Liver (tissue), 9 donors: ENCODE measurements around the gene EEFSEC. TPM values are rescaled to one million over a fixed set of nuclear protein-coding genes. Genes with fewer than 3 reads are reported as not detected.

Experiments used
- DNase-seq: peaks from one replicate; pipeline ENCODE4 v3.0.0-alpha.2; 2017; ENCODE audit warnings: low spot score
- H3K27ac ChIP-seq, 2 donors: one replicate each; pipeline ENCODE4 v1.7.0; 2013; ENCODE audit warnings: inconsistent platforms in 2 of 2, low read length in 2 of 2, control low read depth in 1 of 2, low read depth in 1 of 2, mild to moderate bottlenecking in 1 of 2
- H3K27me3 ChIP-seq, 4 donors: one replicate each; pipeline versions ENCODE4 v1.6.1 to v1.7.0; 2013; ENCODE audit warnings: low read length in 3 of 4, inconsistent platforms in 1 of 4, mild to moderate bottlenecking in 1 of 4, moderate library complexity in 1 of 4; ENCODE audit not compliant: control insufficient read depth in 4 of 4, insufficient read depth in 4 of 4
- H3K36me3 ChIP-seq, 4 donors: one replicate each; pipeline versions ENCODE4 v1.6.1 to v1.7.0; 2013; ENCODE audit warnings: low read length in 3 of 4, mild to moderate bottlenecking in 3 of 4, low read depth in 1 of 4, moderate library complexity in 1 of 4; ENCODE audit not compliant: control insufficient read depth in 4 of 4, insufficient read depth in 3 of 4
- H3K4me1 ChIP-seq, 4 donors: one replicate each; pipeline versions ENCODE4 v1.6.1 to v1.7.0; 2013; ENCODE audit warnings: low read length in 3 of 4, mild to moderate bottlenecking in 3 of 4, moderate library complexity in 1 of 4; ENCODE audit not compliant: control insufficient read depth in 4 of 4, insufficient read depth in 4 of 4
- H3K4me3 ChIP-seq, 3 donors: one replicate each; pipeline versions ENCODE4 v1.6.1 to v1.7.0; 2013; ENCODE audit warnings: low read length in 3 of 3, control low read depth in 1 of 3, low read depth in 1 of 3, mild to moderate bottlenecking in 1 of 3
- H3K9ac ChIP-seq, 2 donors: one replicate each; pipeline ENCODE4 v1.7.0; 2013; ENCODE audit warnings: low read length in 2 of 2, mild to moderate bottlenecking in 2 of 2, moderate library complexity in 2 of 2, control low read depth in 1 of 2, low read depth in 1 of 2
- H3K9me3 ChIP-seq, 4 donors: one replicate each; pipeline versions ENCODE4 v1.6.1 to v1.7.0; 2013; ENCODE audit warnings: low read length in 3 of 4; ENCODE audit not compliant: control insufficient read depth in 4 of 4
- GABPA ChIP-seq, 2 donors: IDR thresholded peaks in 1 of 2; conservative IDR thresholded peaks in 1 of 2; 2 replicates each; pipeline ENCODE4 v1.6.1; 2016; ENCODE audit warnings: antibody characterized with exemption in 2 of 2, mild to moderate bottlenecking in 1 of 2, moderate library complexity in 1 of 2
- HNF4A ChIP-seq, 2 donors: conservative IDR thresholded peaks; 2 replicates each; pipeline ENCODE4 v1.6.1; 2016; ENCODE audit warnings: antibody characterized with exemption in 2 of 2, mild to moderate bottlenecking in 2 of 2
- HNF4G ChIP-seq: IDR thresholded peaks from 2 replicates; pipeline ENCODE4 v1.6.1; 2016; ENCODE audit warnings: antibody characterized with exemption
- JUND ChIP-seq, 2 donors: IDR thresholded peaks; 2 replicates each; pipeline ENCODE4 v1.6.1; 2016; ENCODE audit warnings: antibody characterized with exemption in 2 of 2
- NR2F2 ChIP-seq: IDR thresholded peaks from 2 replicates; pipeline ENCODE4 v1.6.1; 2016; ENCODE audit warnings: antibody characterized with exemption
- RXRA ChIP-seq, 2 donors: IDR thresholded peaks; 2 replicates each; pipeline ENCODE4 v1.6.1; 2017 to 2018; ENCODE audit warnings: antibody characterized with exemption in 2 of 2, mild to moderate bottlenecking in 1 of 2
- TAF1 ChIP-seq: conservative IDR thresholded peaks from 2 replicates; pipeline ENCODE4 v1.6.1; 2016; ENCODE audit warnings: antibody characterized with exemption, mild to moderate bottlenecking
- YY1 ChIP-seq: IDR thresholded peaks from 2 replicates; pipeline ENCODE4 v1.6.1; 2016; ENCODE audit warnings: antibody characterized with exemption, mild to moderate bottlenecking
- WGBS: extraction: QIAGEN DNeasy Blood & Tissue Kit; methylation state at CpG from one replicate; pipeline ENCODE4 v1.1.7; 2013; 5-methylcytosine and 5-hydroxymethylcytosine counted together
- polyA plus RNA-seq, 2 donors: library from polyadenylated mRNA; stranded (reverse) in 1 of 2; unstranded in 1 of 2; fragments of 200-250 nt in 1 of 2; fragments of >200 nt in 1 of 2; fragmentation: Nextera tagmentation in 1 of 2; extraction: Ambion mirVana in 1 of 2; gene quantifications; one replicate each; pipeline versions ENCODE4 v1.2.1 to v1.2.3, GENCODE V29; 2013 to 2015
- total RNA-seq, 2 donors: library from RNA; depleted of rRNA; stranded (reverse); fragments of >200 nt; gene quantifications; one replicate each; pipeline ENCODE4 v1.2.3, GENCODE V29; 2014
- TF ChIP-seq, protein P1 (sequence below): IDR thresholded peaks from 2 replicates; pipeline ENCODE4 v1.6.1; 2016; ENCODE audit warnings: antibody characterized with exemption
- TF ChIP-seq, protein P2 (sequence below): fragments of 150-350 bp; IDR thresholded peaks from 2 replicates; pipeline ENCODE4 v1.5.1; 2017; ENCODE audit warnings: improper control_type of control experiment, low read depth, low read length; ENCODE audit not compliant: missing input control
- TF ChIP-seq, protein P3 (sequence below): IDR thresholded peaks from 2 replicates; pipeline ENCODE4 v1.6.1; 2016; ENCODE audit warnings: antibody characterized with exemption
- TF ChIP-seq, protein P4 (sequence below): IDR thresholded peaks from 2 replicates; pipeline ENCODE4 v1.6.1; 2016; ENCODE audit warnings: antibody characterized with exemption, mild to moderate bottlenecking
- TF ChIP-seq, protein P5 (sequence below): IDR thresholded peaks from 2 replicates; pipeline ENCODE4 v1.6.1; 2016; ENCODE audit warnings: antibody characterized with exemption
- donor health status: healthy.
- donor health status: healthy.
- donor health status: healthy.
- donor health status: healthy.
- donor health status: healthy.

EEFSEC gene
- total and polyA plus RNA-seq, 4 donors = 8.4 to 13.1 (median 10.7) TPM

DNA sequence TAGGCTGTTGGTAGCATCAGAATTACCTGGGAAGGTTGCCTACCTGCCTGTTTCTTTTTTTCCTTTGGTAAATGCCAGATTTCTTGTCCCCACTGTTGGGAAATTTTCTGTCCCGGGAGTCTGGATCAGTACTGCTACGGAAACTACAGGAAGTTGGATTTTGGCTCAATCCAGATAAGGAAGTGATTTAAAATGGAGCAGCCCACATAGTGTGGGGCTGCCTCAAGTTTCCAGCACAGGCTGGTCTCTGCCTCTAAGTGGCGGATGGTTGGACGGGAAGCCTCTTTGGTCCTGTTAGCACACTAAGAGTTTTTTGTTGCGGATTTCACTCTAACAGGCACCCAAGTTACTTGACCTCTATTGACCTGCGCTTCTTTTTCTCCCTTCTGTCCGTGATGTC is 54.7 kb downstream of the EEFSEC start:
- Histone ChIP-seq H3K36me3 (no peaks in the 10 kb centered on the region), H3K27ac (no peak overlapping the region), H3K4me3 (no peak overlapping the region), H3K9ac (no peak overlapping the region), H3K4me1 (no peaks in the 10 kb centered on the region), H3K9me3 (no peaks in the 10 kb centered on the region), H3K27me3 (no peaks in the 10 kb centered on the region)
- 85% methylated on average over 7 of the region's 7 CpGs for WGBS
- TF ChIP-seq, protein P1, sequence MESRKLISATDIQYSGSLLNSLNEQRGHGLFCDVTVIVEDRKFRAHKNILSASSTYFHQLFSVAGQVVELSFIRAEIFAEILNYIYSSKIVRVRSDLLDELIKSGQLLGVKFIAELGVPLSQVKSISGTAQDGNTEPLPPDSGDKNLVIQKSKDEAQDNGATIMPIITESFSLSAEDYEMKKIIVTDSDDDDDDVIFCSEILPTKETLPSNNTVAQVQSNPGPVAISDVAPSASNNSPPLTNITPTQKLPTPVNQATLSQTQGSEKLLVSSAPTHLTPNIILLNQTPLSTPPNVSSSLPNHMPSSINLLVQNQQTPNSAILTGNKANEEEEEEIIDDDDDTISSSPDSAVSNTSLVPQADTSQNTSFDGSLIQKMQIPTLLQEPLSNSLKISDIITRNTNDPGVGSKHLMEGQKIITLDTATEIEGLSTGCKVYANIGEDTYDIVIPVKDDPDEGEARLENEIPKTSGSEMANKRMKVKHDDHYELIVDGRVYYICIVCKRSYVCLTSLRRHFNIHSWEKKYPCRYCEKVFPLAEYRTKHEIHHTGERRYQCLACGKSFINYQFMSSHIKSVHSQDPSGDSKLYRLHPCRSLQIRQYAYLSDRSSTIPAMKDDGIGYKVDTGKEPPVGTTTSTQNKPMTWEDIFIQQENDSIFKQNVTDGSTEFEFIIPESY = no peak
- no peak for TF ChIP-seq NR2F2
- no peak for DNase-seq

DNA sequence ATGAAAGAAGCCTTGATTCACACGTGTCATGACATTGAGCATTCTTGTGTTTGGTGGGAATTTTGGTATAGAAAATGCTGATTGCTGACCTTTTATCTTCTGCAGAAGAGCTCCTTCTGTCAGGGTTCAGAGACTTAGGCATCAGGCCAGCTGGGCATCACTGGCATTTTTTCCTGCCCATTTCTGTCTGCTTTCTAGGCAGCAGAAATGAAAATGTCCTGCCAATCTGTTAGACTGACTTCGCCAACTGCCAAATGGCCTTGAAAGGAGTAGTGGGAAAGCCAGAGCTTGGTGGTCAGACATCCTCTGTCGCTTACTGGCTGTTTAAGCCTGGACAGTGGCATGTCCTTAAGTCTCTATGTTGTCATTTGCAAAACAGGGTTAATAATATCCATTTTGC is 57.4 kb downstream of the EEFSEC start:
- no peak overlapping the region for H3K27ac ChIP-seq
- 93% methylated on average over 3 of the region's 3 CpGs for WGBS
- no peak for DNase-seq
- no peak overlapping the region for H3K9ac ChIP-seq
- H3K27me3 ChIP-seq = no peaks in the 10 kb centered on the region
- no peaks in the 10 kb centered on the region for H3K4me1 ChIP-seq
- no peak for TF ChIP-seq YY1
- no peak for TF ChIP-seq TAF1
- TF ChIP-seq, protein P2, sequence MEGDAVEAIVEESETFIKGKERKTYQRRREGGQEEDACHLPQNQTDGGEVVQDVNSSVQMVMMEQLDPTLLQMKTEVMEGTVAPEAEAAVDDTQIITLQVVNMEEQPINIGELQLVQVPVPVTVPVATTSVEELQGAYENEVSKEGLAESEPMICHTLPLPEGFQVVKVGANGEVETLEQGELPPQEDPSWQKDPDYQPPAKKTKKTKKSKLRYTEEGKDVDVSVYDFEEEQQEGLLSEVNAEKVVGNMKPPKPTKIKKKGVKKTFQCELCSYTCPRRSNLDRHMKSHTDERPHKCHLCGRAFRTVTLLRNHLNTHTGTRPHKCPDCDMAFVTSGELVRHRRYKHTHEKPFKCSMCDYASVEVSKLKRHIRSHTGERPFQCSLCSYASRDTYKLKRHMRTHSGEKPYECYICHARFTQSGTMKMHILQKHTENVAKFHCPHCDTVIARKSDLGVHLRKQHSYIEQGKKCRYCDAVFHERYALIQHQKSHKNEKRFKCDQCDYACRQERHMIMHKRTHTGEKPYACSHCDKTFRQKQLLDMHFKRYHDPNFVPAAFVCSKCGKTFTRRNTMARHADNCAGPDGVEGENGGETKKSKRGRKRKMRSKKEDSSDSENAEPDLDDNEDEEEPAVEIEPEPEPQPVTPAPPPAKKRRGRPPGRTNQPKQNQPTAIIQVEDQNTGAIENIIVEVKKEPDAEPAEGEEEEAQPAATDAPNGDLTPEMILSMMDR = no peak
- TF ChIP-seq NR2F2 = no peak
- no peak for TF ChIP-seq HNF4A (conservative IDR thresholded peaks at IDR 0.05)
- TF ChIP-seq JUND (IDR thresholded peaks at IDR 0.05) = no peak
- TF ChIP-seq GABPA (IDR thresholded peaks at IDR 0.05 in 1 of 2, conservative IDR thresholded peaks at IDR 0.05 in 1 of 2) = no peak
- TF ChIP-seq HNF4G = no peak
- TF ChIP-seq, protein P1 = no peak
- H3K36me3 ChIP-seq = no peaks in the 10 kb centered on the region
- H3K4me3 ChIP-seq = no peak overlapping the region
- no peaks in the 10 kb centered on the region for H3K9me3 ChIP-seq

DNA sequence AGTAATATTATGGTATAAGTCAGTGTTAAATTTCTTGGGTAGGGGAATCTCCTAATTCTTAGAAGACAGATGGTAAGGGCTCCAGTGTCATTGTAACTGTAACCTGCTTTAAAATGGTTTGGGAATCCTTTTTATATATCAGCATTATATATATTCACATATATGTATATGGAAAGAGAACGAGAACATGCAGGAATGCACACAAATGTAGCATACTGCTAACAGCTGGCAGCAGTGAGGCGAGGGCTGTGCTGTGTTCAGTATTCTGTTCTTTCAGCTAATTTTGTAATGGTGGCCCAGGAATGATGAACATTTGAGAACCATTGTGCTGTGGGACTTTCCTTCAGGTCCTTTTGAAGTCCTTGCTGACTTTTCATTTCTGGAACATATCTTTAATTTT is 60.8 kb downstream of the EEFSEC start:
- H3K27me3 ChIP-seq = no peaks in the 10 kb centered on the region
- no peak overlapping the region for H3K27ac ChIP-seq
- WGBS = 98% methylated on average over 2 of the region's 2 CpGs
- H3K4me1 ChIP-seq = no peaks in the 10 kb centered on the region
- DNase-seq = no peak
- no peak overlapping the region for H3K9ac ChIP-seq
- H3K36me3 ChIP-seq = no peaks in the 10 kb centered on the region
- no peak overlapping the region for H3K4me3 ChIP-seq
- no peak for TF ChIP-seq TAF1
- no peak for TF ChIP-seq RXRA (IDR thresholded peaks at IDR 0.05)
- TF ChIP-seq JUND (IDR thresholded peaks at IDR 0.05) = no peak
- TF ChIP-seq, protein P3, sequence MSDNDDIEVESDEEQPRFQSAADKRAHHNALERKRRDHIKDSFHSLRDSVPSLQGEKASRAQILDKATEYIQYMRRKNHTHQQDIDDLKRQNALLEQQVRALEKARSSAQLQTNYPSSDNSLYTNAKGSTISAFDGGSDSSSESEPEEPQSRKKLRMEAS = no peak
- TF ChIP-seq, protein P1 = no peak
- TF ChIP-seq, protein P4, sequence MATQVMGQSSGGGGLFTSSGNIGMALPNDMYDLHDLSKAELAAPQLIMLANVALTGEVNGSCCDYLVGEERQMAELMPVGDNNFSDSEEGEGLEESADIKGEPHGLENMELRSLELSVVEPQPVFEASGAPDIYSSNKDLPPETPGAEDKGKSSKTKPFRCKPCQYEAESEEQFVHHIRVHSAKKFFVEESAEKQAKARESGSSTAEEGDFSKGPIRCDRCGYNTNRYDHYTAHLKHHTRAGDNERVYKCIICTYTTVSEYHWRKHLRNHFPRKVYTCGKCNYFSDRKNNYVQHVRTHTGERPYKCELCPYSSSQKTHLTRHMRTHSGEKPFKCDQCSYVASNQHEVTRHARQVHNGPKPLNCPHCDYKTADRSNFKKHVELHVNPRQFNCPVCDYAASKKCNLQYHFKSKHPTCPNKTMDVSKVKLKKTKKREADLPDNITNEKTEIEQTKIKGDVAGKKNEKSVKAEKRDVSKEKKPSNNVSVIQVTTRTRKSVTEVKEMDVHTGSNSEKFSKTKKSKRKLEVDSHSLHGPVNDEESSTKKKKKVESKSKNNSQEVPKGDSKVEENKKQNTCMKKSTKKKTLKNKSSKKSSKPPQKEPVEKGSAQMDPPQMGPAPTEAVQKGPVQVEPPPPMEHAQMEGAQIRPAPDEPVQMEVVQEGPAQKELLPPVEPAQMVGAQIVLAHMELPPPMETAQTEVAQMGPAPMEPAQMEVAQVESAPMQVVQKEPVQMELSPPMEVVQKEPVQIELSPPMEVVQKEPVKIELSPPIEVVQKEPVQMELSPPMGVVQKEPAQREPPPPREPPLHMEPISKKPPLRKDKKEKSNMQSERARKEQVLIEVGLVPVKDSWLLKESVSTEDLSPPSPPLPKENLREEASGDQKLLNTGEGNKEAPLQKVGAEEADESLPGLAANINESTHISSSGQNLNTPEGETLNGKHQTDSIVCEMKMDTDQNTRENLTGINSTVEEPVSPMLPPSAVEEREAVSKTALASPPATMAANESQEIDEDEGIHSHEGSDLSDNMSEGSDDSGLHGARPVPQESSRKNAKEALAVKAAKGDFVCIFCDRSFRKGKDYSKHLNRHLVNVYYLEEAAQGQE = no peak
- TF ChIP-seq, protein P5, sequence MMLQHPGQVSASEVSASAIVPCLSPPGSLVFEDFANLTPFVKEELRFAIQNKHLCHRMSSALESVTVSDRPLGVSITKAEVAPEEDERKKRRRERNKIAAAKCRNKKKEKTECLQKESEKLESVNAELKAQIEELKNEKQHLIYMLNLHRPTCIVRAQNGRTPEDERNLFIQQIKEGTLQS = no peak
- no peak for TF ChIP-seq HNF4A (conservative IDR thresholded peaks at IDR 0.05)
- no peaks in the 10 kb centered on the region for H3K9me3 ChIP-seq
